ENCODE measurements around the gene SH3YL1.

- TF ChIP-seq, protein P1, sequence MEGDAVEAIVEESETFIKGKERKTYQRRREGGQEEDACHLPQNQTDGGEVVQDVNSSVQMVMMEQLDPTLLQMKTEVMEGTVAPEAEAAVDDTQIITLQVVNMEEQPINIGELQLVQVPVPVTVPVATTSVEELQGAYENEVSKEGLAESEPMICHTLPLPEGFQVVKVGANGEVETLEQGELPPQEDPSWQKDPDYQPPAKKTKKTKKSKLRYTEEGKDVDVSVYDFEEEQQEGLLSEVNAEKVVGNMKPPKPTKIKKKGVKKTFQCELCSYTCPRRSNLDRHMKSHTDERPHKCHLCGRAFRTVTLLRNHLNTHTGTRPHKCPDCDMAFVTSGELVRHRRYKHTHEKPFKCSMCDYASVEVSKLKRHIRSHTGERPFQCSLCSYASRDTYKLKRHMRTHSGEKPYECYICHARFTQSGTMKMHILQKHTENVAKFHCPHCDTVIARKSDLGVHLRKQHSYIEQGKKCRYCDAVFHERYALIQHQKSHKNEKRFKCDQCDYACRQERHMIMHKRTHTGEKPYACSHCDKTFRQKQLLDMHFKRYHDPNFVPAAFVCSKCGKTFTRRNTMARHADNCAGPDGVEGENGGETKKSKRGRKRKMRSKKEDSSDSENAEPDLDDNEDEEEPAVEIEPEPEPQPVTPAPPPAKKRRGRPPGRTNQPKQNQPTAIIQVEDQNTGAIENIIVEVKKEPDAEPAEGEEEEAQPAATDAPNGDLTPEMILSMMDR (IDR thresholded peaks at IDR 0.05; ENCODE audit: insufficient read depth, low read length, poor library complexity, severe bottlenecking), result no peak
- TF ChIP-seq EZH2phosphoT487 (conservative IDR thresholded peaks at IDR 0.05; ENCODE audit: low read length), result no peak
Observed at GRCh38 chr2:248724-249123, 15.1 kb downstream of the SH3YL1 start.

Measured in SU-DHL-6 (cell line).